Cortex of kidney (tissue), 1 donor: ENCODE results near the gene DNM3.
"Not testable (repeated sequence)": the region's sequence is repeated elsewhere in the genome, so short reads cannot be mapped to it uniquely, and the experiment has no call there.

Experiments
- DNase-seq: peaks from one replicate; lab custom pipeline; 2025; lab: John Stamatoyannopoulos, UW

DNM3 gene

DNA sequence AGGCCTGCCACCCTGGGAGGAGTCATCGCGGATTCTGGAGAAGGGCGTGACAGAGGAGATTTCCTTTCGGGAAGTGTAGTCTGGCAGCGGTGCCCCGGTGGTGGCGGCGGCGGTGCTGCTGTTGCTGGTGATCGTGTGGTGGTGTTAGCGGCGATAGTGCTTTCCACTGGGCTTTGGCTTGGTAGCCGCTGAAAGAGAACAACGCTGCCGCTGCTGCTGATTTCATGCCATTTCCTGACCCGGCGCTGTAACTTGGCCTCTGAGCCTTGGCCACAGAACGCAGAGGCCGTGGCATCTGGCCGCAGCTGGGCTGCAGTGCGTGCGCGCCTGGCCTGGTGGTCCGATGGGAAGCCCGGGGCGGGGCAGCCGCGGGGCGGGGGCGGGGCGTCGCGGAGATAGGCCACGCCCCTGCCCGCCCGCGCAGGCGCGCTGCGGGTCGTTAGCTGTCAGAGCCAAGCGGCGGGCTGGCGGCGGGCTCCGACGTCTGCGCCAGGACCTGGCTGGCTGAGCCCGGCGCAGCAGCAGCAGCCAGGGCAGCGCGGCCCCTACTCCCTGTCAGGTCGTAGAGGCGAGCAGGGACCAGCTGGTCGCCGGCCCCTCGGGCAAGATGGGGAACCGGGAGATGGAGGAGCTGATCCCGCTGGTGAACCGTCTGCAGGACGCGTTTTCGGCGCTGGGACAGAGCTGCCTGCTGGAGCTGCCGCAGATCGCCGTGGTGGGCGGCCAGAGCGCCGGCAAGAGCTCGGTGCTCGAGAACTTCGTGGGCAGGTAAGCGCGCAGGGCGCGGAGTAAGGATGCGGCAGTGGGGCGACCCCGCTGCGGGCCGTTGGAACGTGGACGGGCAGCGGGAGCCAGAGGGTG, at the start of gene DNM3:
Gene DNM3 (plus strand): TSS at position 449 of the 861 bp plus-strand sequence. CDS start 159 bp downstream, at position 608.
- DNase-seq, result no peak

DNA sequence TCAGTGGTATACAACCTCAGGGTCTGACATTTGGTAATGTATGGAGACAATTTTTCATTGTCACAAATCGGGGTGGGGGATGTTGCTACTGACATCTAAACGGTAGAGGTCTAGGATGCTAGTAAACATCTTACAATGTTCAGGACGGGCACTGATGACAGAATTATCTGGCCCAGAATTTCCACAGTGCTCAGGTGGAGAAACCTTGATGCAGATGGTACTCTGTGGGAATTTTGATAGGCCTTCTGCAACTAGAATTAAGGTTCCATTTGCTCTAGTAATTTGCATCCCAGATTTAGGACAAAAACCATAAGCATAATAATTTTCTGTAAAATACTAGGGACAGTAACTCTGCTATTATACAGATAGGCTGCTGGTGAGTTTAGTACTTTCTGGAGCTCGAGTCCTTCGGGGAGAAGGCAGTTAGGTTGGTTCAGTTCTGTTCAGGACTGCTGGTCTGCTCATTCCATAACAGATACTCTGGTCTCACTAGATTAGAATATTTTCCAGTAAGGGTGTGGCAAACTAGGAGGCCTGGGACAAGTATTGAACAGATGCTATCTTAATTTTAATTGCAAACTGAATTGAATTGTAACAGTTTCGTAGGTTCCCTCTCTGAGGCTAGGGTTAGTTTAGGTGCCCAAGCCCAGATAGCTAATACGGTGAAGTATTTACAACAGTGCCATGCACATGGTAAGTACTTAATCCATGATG, 48.5 kb upstream of the DNM3 start:
- DNase-seq, result no peak

DNA sequence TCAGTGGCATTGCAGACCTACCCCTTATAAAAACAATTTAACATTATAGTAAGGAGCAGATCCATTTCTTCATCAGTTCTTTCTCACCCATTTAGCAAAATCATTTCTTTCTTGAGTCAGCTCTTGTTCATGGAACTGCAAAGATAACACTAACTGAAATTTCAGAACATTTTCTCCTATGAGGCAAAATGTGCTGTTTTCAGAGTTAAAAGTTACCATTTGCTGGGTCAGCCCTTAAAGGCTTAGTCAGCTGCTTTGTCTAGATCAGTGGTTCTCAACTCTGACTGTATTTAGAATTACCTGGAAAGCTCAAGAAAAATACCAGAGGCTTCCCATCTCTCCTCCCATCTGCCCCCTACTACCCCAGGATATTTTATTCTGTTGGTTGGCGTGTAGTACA, 47.7 kb upstream of the DNM3 start:
- DNase-seq, result no peak

DNA sequence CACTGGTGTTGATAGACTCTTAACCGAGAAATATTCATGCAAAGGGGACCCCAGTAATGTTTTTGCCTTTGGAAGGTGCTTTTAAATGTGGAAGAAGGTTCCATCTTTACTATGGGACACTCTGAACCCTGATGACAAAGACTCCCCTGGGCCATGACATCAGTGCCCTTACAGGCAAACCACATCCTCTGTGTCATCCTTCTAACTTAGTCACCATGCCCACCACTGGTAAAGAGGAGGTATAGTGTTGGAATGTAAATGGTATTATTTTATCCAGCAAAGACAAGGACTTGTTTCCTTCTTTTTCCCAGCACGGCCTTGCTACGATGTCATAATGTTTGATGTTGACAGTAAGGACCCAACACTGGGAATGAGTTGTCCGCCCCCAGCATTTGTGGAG, 47.2 kb upstream of the DNM3 start:
- no peak for DNase-seq

DNA sequence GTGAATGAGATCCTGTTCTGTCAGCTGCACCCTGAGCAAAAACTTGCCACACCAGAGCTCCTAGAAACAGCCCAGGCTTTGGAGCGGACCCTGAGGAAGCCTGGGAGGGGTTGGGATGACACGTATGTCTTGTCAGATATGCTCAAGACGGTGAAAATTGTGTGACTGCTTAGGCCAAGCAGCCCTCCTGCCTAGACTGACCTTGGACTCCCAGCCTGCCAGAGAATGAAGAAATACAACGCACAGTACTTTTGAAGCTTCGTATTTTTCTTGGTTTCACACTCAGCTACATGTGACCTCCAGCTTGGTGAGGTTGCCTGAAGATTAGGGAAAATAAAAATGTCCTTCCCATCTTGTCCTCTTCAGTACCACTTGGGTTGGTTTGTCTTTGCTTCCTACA, 44.7 kb upstream of the DNM3 start:
- no peak for DNase-seq

DNA sequence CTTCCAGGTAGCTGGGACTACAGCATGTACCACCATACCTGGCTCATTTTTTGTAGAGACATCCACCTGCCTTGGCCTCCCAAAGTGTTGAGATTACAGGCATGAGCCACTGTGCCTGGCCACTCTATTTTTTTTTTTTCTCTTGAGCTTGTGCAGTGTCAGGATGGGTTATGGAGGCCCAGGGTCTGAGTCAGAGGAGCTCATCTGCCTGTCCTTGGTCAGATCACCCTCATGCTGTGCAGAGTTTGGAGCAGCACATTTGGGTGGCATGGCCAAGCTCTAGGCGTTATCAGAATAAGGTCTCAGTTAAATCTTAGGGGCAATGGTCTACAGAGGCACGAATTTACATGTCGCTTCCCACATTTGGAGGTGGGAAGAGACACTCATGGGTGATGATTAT, 43.0 kb upstream of the DNM3 start:
- DNase-seq, result no peak

DNA sequence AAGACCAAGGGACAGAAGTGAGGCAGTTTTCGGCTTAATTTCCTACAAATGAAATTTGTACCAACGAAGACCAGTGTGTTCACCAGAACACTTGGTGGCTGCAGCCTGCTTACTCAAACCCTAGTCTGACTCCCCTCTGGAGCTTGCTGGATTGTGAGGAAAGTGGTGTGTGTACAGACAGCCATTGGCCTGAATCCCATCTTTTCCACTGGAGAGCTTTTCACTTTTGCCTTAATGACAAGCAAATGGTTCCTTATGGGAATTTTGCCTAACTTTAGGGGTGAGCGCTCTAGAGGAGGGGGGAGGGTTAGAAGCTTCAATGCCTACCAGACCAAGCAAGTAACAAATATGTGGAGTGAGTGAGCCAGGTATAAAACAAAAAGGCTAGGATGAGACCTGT, 42.5 kb upstream of the DNM3 start:
- DNase-seq, result no peak

DNA sequence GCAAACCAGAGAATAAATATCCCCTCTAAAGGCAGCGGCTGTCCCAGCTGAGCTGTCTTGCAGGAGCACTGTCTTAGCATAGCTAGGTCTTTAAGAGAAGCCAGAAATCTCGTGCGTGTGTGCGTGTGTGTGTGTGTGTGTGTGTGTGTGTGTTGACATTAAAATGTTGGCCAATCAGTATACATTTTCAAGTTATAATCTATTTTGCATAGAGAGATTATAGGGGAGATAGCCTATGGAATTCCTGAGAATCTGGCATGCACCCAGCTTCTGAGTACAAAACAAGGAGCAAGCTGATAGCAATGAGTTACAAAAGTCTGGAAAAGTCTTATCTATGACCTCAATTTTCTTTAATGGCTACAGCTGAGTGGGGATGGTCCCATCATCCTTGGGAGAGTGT, 42.1 kb upstream of the DNM3 start:
- DNase-seq, result no peak

DNA sequence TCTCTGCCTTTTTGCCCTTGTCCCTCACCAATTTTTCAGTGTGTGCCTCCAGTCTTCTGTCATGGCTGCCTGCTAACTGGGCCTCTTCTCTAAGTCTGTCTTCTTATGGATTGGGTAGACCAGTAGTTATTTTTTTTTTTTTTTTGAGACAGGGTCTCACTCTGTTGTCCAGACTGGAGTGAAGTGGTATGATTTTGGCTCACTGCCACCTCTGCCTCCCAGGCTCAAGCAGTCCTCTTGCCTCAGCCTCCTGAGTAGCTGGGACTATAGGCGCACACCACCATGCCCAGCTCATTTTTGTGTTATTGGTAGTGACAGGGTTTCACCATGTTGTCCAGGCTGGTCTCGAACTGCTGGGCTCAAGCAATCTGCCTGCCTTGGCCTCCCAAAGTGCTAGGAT, 41.6 kb upstream of the DNM3 start:
- not testable (repeated sequence) for DNase-seq

DNA sequence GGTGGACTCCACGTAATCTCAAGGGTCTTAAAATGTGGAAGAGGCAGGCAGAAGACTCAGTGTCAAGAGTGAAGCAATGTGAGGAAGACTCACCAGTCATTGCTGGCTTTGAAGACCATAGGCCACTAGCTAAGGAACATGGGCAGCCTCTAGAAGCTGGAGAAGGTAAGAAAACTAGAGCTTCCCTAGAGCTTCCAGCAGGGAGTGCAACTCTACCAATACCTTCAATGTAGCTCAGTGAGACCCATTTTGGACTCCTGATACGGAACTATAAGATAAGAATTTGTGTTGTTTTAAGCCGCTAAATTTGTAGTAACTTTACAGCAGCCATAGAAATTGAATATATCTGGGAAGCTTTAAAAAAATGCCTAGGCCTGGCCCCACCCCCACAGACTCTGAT, 41.0 kb upstream of the DNM3 start:
- DNase-seq, result no peak

DNA sequence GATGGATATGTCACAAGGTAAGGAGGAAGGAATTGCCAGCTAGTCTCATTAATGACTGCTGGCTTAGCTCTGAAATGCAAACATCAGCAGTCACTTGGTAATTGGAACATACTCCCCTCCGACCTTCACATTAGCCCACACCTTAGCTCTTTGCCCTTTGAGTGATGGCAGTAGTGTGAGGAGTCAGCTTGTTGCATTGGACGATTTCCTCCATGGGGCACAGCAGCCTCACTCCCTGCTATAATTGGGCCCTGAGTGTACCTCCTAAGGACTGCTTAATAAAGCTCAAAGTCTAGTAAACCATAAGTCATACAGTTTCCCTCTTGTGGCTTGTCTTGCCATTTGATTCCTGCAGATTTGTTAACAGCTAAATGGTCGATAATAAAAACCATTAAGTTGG, 40.4 kb upstream of the DNM3 start:
- DNase-seq, result no peak

DNA sequence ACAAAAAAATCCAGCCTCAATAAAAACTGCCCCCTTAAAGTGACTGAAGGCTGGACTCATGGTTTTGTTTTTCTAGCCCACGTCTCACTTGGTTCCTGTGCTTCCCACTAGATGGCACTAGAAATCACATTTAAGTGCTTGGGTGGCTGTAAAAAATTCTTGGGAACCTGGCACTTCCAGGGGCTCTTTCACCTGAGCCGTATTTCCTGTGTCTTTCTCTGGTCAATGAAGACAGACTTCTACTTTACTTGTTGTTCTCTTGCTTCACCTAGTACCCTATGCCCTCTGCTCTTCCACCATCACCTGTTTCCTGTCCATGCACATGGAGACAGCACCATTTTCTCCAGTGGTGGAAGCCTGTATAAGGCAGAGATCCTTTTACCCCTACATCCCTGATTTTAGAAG, 39.8 kb upstream of the DNM3 start:
- DNase-seq, result no peak

DNA sequence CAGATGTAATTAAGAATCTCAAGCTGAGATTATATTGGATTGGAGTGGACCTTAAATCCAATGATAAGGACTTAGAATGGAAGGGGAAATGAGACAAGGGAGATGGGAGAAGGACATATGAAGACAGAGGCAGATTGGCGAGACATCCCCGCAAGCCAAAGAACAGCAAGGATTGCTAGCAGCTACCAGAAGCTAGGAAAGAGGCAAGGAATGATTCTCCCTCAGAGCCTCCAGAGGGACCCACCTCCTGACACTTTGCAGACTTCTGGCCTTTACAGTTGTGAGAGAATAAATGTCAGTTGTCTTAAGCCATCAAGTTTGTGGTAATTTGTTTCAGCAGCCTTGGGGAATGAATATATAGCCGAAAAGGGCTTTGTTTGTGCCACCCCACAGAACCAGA, 39.1 kb upstream of the DNM3 start:
- no peak for DNase-seq

DNA sequence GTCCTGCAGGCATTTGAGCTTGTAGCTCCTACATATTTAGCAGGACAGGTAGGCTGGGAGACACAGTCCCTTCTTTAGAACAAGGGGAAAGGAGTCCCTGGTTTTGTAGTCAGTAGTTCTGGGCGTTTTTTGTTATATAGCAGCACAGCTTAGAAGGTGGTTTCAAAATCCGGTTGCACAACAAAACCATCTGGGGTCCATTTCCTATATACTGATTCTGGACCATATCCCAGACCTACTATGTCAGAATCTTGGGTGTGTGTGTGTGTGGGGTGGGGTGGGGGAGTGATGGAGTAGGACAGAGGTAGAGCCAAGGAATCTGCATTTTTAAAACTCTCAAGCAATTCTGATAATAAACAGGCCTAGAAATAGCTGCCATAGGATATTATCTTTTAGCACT, 38.3 kb upstream of the DNM3 start:
- DNase-seq, result no peak

DNA sequence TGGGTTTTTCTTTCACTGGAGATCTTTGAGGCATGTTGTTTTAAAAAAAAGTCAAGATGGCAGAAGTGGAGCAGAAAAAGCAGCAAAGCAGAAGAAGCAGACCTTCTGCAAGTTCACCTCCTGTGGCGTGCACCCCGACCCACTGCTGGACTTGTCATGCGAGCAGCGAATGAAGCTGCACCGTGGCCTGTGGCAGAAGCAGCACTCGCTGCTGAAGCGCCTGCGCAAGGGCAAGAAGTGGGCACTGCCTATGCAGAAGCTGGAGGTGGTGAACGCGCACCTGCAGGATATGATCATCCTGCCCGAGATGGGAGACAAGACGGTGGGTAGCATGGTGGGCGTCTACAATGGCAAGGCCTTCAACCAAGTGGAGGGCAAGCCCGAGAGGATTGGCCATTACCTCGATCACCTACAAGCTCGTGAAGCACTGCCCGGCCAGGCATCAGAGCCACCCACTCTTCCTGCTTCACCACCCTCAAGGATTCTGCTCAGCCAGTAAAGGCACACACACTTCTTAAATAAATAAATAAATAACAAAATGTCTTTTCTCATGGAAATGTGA, 37.8 kb upstream of the DNM3 start:
- DNase-seq, result no peak

DNA sequence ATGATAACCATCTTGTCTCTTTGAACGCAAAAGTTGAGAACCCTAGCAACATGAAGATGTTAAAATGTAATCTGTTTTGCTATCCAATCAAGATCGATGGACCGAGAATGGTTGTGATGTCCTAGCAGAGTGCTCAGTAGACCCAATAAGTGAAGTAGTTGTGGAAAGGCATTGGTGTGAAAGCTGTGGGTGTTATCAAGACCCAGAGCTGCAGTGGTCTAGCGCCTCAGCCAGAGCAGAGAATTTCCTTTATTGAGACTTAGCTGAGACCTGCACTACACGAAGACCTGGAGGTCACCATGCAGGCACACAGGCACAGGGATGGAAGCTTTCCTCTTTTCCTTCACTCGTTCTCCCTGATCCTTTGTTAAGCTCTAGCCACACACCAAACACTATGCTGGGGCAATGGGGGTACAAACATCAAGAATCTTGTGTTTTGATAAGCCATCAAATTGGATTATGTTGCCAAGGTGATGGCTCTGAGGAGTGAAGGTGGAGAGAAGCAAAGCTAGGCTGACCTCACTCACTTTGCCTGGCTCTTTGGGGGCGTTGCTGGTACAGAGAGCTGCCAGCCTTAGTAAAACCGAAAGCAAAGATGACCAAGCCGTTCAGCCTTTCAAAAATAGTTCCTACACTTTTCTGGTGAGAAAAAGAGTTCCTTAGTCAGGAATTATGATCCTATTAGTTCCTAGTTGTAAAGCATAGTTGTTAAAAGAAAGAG, 35.7 kb upstream of the DNM3 start:
- no peak for DNase-seq

DNA sequence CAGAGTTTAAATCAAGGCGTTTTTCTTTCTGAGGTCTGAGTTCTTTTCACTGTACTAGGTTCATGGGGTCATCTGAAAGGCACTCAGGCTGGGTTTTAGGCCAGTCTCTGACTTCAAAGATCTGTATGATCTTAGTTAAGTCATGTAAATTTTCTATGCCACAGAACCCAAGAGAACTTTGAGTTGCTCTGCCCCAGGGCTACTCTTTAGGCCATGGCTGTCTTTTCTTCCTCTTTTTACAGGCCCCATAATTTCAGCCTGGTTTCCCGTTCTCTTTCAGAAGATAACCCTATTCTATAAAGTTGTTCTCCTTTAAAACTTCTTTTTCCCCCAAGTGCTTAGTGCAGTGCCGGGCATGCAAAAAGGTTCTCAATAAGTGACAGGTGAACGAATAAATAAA, 33.7 kb upstream of the DNM3 start:
- DNase-seq, result no peak

DNA sequence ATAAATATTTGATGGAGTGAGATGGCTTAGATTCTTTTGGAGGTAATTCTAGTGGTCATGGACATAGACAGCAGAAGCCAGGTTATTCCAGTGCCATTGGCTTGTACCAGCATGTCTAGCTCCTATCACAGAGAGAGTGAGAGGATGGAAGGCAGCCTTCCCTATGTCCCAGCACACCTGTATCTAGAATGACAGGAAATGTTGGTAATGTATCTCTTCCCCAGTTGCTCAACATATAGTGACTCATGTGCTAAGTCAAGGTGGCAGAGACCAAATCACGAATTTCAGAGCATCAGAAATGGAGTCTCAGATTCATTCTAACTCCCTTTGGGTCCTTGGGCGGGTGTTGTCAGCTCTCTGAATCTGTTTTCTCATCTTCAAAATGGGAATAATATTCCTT, 31.5 kb upstream of the DNM3 start:
- DNase-seq, result no peak

DNA sequence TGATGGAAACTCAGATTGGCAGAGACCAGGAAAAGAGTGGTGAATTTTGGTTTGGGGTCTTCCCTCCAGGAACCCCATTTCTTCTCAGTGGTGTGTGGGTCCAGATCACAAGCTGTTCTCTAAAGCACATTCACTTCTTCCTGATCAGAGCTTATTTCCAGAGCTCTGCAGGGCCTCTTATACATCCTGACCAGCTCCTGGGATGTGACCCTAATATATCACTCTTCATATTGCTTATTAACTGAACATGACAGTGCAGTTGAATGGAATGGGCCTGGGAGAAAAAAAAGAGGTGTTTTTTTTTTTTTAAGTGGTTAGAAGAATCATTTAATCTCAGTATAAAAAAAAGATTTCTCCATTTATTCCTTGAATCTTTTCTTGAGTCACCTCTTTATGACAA, 29.6 kb upstream of the DNM3 start:
- no peak for DNase-seq

DNA sequence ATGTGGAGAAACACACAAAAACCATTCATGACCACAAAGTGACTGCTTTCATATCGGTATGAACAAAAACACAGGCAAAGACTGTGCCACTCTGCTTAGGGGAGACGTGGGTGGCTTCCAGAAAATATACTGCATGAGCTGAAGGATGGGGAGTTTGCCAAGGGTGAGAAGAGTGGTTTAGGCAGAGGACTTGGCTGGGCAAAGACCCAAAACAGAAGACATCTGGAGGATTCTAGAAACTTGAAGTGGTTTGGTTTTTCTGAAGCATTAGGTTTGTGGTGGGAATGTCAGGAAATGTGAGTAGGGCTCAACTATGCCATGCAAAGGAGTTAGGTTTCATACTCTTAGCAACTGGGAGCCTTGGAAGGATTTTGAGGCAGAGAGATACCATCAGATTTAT, 26.6 kb upstream of the DNM3 start:
- no peak for DNase-seq

DNA sequence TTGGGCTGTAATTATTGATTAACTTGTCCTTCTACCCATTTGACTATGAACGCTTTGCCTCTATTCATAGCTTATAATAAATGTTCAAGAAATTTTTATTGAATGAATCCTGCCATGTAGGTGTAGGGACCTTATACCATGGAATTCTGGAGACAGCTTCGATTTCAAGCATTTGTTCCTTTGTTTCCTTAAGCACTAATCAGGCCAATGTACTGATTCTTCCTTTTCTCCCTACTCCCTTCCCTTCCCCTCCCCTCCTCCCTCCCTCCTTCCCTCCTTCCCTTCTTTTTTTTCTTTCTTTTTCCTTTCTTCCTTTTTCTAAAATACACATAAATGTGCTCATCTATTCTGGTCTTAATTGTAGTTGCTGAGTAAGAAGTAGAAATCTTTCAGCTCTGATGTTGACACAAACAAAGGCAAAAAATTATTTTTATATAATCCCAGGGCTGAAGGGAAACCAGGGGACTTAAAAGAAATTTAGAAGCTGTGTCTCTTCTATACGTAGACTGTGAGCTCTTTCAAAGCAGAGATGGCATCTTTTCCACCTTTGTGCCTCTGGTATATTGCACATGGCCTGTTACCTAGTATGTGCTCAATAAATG, 24.9 kb upstream of the DNM3 start:
- no peak for DNase-seq
